HG03575 (cell line): ENCODE data around the gene XK.
"Not testable (repeated sequence)": the region's sequence is repeated elsewhere in the genome, so short reads cannot be mapped to it uniquely, and the experiment has no call there.

Experiments
- ATAC-seq: cut with Tn5 transposase; IDR thresholded peaks from one replicate; pipeline ENCODE4 v1.9.1; 2021; ENCODE audit not compliant: unreplicated experiment, insufficient number of reproducible peaks, low FRiP score; ENCODE audit errors: extremely low read depth

Gene XK, protein sequence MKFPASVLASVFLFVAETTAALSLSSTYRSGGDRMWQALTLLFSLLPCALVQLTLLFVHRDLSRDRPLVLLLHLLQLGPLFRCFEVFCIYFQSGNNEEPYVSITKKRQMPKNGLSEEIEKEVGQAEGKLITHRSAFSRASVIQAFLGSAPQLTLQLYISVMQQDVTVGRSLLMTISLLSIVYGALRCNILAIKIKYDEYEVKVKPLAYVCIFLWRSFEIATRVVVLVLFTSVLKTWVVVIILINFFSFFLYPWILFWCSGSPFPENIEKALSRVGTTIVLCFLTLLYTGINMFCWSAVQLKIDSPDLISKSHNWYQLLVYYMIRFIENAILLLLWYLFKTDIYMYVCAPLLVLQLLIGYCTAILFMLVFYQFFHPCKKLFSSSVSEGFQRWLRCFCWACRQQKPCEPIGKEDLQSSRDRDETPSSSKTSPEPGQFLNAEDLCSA

DNA sequence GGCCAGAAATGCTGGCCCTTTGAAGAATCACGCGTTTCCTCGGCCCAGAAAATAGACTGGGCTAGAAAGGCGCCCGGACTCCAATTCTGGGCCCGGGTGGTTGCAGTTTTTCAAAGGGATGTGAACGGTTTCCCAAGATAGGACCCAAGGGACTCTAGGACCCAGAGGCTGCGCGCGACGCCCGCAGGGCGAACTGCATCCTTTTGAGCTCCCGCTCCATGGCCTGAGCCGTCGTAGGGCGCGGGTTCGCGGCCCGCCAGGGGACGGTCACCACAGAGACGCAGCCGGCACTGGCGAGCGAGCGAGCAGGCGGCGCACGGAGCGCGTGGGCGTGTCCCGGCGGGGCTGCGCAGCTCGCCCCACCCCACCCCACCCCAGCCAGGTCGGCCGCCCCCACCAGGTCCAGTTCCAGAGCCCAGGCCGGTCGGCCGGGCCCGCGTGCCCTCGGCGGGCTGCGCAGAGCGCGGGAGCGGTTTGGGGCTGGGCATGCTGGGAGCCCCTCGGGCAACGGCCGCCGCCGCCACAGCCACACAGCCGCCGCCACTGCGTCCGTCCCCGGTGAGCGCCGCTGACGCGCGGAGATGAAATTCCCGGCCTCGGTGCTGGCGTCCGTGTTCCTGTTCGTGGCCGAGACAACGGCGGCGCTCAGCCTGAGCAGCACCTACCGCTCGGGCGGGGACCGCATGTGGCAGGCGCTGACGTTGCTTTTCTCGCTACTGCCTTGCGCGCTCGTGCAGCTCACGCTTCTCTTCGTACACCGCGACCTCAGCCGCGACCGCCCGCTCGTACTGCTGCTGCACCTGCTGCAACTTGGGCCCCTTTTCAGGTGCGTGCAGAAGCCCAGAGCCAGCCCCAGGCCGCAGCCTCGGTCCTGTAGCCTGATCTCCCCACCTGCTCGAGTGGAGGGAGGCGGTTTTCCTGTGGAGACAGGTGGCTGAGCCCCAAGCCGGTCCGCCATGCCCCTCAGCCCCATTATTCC lies at the start of gene XK:
Gene XK (plus strand): TSS at position 411 of the 979 bp plus-strand sequence. CDS start 171 bp downstream, at position 582.
- ATAC-seq, result no peak

DNA sequence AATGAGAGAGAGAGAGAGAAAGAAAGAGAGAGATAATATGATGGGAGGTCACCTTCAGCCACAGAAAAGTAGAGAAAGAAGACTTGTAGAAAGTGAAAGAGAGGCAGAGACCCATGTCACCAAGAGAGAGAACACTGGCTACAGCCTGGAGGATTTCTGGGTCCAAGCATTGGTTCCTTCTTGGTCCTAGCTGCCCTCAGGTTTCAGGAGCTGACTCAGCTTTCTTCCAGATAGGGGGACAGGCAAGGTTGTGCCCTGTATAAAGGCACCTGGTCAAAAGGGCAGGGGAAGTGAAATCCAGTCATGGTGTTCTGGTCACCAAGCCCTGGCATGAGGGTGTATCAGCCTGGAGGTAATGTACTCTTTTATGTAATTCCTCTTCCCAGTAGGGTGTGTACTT lies 47.5 kb upstream of the XK start:
- ATAC-seq, result no peak

DNA sequence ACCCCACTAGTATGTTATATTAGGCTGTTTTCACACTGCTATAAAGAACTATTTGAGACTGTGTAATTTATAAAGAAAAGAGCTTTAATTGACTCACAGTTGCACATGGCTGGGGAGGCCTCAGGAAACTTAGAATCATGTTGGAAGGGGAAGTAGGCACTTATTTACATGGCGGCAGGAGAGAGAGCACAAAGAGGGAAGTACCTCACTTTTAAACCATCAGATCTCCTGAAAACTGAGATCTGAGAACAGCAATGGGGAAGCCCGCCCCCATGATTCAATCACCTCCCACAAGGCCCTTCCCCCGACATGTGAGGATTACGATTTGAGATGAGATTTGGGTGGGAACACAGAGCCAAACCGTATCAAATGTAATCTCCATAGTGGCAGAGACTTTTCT lies 45.4 kb upstream of the XK start:
- no peak for ATAC-seq

DNA sequence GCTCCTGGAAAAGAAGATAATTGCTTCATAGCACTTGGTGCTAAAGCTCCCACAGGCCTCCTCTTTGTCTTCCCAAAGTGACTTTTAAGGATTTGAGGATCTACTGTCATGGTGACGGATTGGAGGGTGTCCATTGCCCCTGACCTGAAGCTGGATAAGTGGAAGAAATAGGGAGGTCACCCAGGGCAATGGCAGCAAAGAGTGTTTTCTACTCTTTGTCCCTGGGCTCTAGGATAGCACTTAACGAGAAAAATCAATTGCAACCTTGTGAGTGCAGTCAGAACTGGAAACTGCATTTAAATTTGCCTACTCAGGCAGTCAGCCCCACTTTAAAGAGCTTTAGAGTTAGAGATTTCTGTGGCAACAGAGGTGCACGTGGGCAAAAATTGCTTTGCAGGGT lies 43.7 kb upstream of the XK start:
- no peak for ATAC-seq

DNA sequence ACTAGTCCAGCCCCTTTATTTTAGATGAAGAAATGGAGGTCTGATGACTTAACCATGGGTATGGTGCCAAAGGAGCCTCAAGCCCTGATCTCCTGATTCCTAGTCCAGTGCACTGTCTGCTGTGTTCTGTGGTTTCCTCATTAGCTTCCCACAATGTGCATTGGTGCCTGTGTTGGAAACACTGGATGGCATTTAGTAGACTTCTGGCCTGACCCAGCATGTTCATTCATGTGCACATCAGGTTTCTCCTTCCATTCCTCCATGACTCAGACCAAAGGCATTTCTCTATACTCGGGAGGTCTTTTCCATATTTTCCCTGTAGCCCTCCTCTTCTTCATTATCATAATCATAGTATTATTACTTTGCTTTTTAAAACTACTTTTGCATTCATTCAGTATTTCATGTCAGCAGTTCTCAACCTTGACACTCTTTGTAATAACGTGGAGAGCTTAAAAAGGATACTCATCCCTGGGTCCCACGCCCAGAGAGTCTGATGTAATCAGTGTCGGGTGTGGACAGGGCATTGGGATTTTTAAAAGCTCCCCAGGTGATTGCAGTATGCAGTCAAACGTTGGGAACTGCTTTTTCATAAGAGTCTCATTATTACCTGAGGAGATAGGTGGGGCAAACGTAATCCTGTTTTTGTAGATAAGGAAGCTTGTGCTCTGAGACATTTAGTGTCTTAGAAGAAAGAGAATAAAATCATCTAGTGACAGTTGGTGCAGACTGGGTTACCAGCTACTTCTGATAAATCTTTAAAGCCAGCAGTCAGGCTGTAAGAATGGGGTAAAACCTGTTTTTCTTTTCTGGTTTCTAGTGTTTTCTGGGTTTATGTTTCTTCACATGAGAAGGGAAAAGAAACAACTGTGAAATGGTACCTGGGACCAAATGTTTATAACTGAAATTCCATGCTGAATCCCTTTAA lies 40.9 kb upstream of the XK start:
- ATAC-seq, result no peak

DNA sequence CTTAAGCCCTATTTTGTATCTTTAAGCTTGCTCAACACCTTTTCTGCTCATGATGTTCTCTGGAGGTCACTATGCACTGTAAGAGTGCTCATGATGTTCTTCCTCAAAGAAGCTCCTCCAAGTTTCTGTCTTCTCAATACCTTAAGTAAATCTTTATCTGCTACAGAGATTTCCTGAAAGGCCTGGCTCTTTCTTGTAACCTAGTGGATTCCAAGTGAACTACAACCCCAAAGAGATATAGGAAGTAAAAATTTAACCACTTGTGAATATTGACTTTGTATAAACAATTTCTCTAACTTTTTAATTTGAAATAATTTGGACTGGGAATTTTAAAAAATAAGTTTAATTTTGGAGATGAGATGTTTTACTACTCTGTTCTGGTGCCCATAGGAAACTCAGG lies 39.3 kb upstream of the XK start:
- no peak for ATAC-seq

DNA sequence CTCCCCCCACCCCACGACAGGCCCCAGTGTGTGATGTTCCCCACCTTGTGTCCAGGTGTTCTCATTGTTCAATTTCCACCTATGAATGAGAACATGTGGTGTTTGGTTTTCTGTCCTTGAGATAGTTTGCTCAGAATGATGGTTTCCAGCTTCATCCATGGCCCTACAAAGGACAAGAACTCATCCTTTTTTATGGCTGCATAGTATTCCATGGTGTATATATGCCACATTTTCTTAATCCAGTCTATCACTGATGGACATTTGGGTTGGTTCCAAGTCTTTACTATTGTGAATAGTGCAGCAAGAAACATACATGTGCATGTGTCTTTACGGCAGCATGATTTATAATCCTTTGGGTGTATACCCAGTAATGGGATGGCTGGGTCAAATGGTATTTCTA lies 34.7 kb upstream of the XK start:
- ATAC-seq, result not testable (repeated sequence)

DNA sequence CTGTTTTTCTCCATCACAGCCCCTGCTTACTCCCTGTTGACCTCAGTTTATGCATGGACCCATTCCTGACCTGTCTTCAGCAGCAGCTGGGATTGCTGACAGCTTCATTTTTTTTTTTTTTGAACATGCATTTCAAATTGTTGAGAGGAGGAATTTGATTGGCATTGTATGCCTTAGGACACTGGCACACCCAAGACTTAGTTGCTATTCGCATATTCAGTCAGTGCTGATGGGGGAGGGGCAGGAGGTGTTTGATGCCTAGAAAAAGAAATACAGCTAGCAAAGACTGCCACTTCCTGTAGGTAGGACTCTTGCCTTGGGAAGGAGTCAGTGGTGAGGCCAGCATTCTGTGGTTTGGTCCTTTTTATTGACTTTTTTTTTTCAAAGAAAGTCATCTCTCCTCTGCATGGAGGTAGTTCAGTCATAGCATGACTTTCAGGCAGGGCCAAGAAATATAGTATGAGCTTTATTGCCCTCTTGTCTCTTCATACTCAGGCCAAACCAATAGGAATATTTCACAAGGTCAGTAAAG lies 33.6 kb upstream of the XK start:
- no peak for ATAC-seq

DNA sequence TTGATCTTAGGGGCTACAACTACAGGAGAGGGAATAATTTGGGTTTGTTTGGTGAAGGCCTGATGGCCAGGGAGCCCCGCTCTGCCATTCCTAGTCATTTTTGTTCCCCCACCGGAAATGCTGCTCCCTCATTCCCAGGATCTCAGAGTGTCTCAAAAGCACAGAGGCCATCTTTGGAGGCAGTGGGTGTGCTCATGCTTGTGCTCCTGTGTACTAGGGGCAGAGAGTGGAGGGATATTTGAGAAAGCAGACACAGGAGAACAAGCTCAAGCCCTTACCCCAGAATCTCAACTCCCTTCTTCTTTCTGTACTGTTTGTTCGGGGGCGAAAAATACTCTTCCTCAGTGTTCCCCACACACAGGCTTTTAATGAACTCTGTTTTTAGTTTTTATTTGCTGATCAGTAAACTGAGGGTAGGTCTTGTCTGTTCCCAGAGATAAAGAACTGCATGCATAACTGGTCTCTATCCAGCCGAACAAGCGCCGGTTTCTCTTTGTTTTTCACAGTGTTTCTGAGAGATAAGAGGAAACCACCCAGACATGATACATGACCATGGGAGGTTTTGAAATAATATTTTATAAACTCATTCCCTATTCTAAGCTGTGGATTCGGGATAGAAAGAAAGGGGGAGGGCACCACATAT lies 32.9 kb upstream of the XK start:
- ATAC-seq, result no peak

DNA sequence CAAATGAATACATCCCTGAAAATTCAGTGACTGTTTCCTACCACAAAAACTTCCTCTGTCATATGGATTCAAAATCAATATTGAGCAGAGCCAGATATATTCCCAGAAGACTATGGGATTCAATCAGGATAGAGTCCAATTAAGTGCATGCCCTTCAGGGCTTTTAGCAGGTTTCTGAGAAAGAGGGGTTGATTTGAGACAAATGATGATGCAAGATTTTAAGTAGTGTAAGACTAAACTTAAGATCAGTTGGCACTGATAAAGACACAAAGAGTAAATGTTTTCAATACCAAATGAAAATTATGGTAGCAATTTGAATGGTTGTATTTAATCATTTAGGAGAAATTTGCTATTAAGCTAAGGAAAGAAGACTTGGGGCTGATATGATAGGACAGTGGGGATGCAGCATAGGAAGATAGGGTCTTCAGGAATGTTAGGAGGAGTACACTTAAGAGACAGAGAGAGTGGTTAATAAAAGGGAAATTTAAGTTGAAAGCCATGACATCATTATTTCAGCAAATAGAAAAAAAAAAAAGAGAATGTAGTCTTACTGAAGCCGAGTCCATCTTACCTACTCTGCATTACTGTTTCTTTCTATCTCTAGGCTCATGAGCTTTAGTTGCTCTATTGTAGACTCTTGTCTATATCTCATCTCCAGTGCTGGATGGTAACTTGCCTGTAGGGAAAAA lies 32.0 kb upstream of the XK start:
- no peak for ATAC-seq

DNA sequence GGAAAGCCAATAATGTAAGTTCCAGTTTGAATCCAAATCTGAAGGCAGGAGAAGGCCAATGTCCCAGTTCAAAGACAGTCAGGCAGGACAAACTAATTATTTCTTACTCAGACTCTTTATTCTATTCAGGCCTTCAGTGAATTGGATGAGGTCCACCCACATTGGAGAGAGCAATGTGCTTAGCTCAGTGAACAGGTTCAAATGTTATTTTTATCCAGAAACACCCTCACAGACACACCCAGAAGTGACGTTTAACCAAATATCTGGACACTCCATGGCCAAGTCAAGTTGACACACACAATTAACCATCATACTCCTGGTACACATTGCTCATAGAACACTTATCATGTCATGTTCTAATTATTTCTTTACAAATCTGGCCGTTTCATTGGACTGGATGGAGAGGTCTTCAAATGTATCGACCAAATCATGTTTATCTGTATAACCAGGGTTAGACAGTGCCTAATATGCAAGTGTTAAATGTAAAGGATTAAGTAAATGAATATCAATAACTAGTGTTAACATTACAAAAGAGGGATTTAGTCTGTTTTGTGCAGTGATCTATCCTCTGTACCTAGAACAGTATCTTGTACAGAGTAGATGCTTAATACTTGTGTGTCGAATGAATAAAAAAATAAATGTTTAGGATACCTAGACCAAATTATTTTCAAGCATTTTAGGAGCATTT lies 27.1 kb upstream of the XK start:
- ATAC-seq, result no peak

DNA sequence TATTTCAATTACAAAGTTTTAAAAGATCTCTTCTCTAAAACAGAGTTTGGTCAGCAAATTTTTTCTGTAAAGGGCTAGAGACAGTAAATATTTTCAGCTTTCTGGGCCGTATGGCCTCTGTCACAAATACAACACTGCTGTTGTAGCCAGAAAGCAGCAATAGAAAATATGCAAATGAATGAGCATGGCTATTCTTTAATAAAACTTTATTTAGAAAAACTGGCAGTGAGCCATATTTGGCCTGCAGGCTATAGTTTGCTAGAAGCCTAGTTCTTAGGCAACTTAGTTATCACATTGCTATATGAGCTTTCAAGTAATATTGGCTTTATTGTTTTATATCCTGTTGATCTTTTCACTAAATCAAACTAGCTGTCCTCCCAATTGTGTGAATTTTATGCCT lies 26.5 kb upstream of the XK start:
- no peak for ATAC-seq

DNA sequence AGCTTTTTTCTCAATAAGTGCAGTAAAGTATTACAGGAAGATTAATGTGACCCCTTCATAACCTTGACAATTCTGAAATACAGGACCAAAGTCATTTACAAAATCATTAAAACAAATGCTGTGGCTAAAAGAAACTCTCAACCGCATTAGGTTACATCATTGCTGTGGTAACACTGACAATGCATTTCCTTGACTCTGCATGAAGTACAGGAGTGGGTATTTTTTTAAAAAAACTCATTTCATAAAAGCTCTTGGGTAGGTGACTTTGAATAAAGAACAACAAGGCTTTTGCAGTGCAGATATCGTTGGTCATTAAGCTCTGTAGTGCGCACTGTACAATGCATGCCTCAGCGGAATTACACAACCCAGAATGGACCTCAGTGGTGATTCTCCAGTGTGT lies 23.4 kb upstream of the XK start:
- ATAC-seq, result no peak

DNA sequence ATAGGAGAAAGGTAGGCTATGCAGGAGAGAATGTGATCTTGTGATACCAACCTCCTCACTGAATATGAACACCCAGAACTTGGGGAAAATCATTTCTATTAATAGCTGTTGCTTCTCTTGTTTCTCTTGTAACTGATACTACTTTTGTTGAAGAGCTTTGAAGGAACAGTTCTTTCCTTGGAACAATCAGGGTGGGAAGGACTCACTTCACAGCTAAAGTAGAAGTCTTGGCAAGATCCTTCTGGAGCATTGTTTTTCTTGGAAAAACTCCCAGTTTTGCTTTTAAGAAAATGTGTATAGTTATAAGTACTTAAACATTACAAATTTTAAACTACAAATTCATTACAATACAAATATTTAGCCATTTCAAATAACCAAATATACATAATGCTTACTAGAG lies 19.1 kb upstream of the XK start:
- ATAC-seq, result no peak

DNA sequence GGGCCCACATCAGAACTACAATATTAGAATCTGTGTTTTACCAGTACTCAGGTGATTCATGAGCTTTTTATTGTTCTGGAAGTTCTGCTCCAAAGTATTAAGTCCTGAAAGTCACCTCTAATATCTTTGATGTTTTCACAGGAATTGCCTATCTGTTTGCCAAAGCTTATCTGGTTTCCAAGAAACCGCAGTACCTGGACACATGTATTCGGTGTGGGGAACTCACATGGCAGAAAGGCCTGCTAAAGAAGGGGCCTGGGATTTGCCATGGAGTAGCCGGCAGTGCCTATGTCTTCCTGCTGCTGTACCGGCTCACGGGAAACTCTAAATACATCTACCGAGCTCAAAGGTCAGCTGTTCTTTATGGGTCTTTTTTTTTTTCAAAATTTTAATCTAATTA lies 18.4 kb upstream of the XK start:
- no peak for ATAC-seq

DNA sequence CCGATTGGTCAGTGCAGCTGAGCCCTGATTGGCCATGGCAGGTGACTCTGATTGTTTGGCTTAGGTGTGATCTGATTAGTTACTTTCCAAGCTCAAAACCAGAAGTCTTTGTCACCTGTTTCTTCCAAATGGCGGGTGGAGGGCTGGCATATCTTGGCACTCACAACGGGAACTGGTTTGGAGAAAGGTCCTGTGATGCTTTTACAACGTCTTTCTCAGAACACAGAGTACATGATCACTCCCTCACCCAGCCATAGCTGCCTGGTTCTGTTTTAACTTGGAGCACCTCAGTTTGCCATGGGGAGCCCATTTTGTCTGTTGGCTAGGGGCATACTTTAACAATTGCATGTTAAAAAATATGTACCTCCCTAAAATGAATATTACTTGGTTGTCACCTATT lies 13.0 kb upstream of the XK start:
- no peak for ATAC-seq

DNA sequence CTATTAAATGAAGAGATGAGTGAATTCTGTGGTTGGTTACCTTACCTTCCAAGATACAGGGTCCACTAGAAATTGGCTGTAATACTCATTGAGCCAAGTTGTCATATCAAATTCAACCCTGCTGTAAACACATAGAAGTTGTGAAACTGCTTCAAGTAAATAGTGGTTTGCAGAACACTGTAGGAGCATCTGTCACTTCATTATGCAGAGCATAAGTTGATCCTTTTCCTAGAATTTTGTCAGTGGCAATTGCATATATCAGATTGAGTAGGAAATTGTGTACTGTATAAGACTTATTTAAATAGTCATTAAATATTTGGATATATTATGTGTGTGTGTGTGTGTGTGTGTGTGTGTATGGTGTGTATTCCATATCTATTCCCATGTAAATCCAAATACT lies 8.8 kb upstream of the XK start:
- no peak for ATAC-seq
